Smooth muscle cell (in vitro differentiated cells): Measurements from ENCODE around the gene PIP5K1A. TPM values are rescaled to one million over a fixed set of nuclear protein-coding genes. Genes with fewer than 3 reads are reported as not detected.
A peak's percentile ranks its signal among the peaks of the same experiment; 100 is the strongest.

Experiments used
- DNase-seq: peaks from one replicate; lab custom pipeline; 2025; ENCODE audit not compliant: unreplicated experiment; lab: John Stamatoyannopoulos, UW
- H2AFZ ChIP-seq: fragments of 200-600 bp; sonication (generic); 2 replicates; pipeline ENCODE4 v1.6.0; 2016; ENCODE audit warnings: antibody characterized with exemption, low read depth, mild to moderate bottlenecking
- H3F3A ChIP-seq: fragments of 200-600 bp; sonication (generic); 2 replicates; pipeline ENCODE4 v1.6.0; 2017; ENCODE audit warnings: antibody characterized with exemption, low read depth
- H3K27ac ChIP-seq: fragments of 200-600 bp; sonication (generic); 2 replicates; pipeline ENCODE4 v1.5.1; 2016; ENCODE audit warnings: low read depth, mild to moderate bottlenecking
- H3K27me3 ChIP-seq: fragments of 200-600 bp; sonication (generic); 2 replicates; pipeline ENCODE4 v1.6.1; 2016; ENCODE audit warnings: low read depth, mild to moderate bottlenecking
- H3K36me3 ChIP-seq: fragments of 200-600 bp; sonication (generic); 2 replicates; pipeline ENCODE4 v1.5.1; 2016; ENCODE audit warnings: low read depth
- H3K4me1 ChIP-seq: fragments of 200-600 bp; sonication (generic); 2 replicates; pipeline ENCODE4 v1.5.1; 2016; ENCODE audit warnings: low read depth
- H3K4me2 ChIP-seq: fragments of 200-600 bp; sonication (generic); 2 replicates; pipeline ENCODE4 v1.6.0; 2016; ENCODE audit warnings: mild to moderate bottlenecking
- H3K4me3 ChIP-seq: fragments of 200-600 bp; sonication (generic); 2 replicates; pipeline ENCODE4 v1.5.1; 2016; ENCODE audit warnings: mild to moderate bottlenecking
- H3K79me2 ChIP-seq: fragments of 200-600 bp; sonication (generic); 2 replicates; pipeline ENCODE4 v1.6.0; 2016; ENCODE audit warnings: low read depth, mild to moderate bottlenecking
- H3K9ac ChIP-seq: fragments of 200-600 bp; sonication (generic); 2 replicates; pipeline ENCODE4 v1.6.0; 2016; ENCODE audit warnings: low read depth
- H3K9me3 ChIP-seq: fragments of 200-600 bp; sonication (generic); replicated peaks from 2 replicates; pipeline ENCODE4 v1.5.1; 2016; ENCODE audit warnings: low read depth
- H4K20me1 ChIP-seq: fragments of 200-600 bp; sonication (generic); 2 replicates; pipeline ENCODE4 v1.6.0; 2016; ENCODE audit warnings: low read depth
- WGBS: methylation state at CpG from one replicate; pipeline ENCODE4 v1.1.7; 2016; ENCODE audit warnings: low lambda C conversion rate; 5-methylcytosine and 5-hydroxymethylcytosine counted together
- polyA plus RNA-seq: library from polyadenylated mRNA; unstranded; fragments of >200 nt; fragmentation: Nextera tagmentation; extraction: Ambion mirVana; gene quantifications from 2 replicates; pipeline ENCODE4 v1.2.1, GENCODE V29; 2016
- total RNA-seq: library from RNA; depleted of rRNA; stranded (reverse); fragments of >200 nt; gene quantifications from 2 replicates; pipeline ENCODE4 v1.2.3, GENCODE V29; 2014
- TF ChIP-seq, protein P1 (sequence below): fragments of 200-600 bp; sonication (generic); IDR thresholded peaks from 2 replicates; pipeline ENCODE4 v1.5.1; 2017; ENCODE audit warnings: borderline replicate concordance, mild to moderate bottlenecking, antibody characterized with exemption; ENCODE audit not compliant: insufficient read depth, poor library complexity, severe bottlenecking

Gene PIP5K1A
- total and polyA plus RNA-seq, 2 experiments from 2014 or later, result 24.1 to 78.2 TPM

DNA sequence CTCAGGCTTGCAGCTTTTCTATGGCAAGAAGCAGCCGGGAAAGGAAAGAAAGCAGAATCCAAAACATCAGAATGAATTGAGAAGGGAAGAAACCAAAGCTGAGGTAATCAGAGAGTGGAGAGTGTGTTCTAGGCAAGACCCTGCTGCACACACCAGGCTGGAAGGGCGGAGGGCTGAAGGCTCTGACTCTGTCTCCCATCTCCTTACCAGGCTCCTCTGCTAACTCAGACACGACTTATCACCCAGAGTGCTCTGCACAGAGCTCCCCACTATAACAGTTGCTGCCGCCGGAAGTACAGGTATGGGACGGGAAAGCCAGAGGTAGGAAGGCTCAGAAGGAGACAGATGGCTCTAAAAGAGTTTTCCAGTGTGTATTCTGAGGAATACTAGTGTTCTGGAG is 31.2 kb upstream of the PIP5K1A start:
- no peaks in the 10 kb centered on the region for H3K9me3 ChIP-seq
- H3K27ac ChIP-seq, result peak overlapping the region; percentile 73
- H2AFZ ChIP-seq, result no peak overlapping the region
- TF ChIP-seq, protein P1, sequence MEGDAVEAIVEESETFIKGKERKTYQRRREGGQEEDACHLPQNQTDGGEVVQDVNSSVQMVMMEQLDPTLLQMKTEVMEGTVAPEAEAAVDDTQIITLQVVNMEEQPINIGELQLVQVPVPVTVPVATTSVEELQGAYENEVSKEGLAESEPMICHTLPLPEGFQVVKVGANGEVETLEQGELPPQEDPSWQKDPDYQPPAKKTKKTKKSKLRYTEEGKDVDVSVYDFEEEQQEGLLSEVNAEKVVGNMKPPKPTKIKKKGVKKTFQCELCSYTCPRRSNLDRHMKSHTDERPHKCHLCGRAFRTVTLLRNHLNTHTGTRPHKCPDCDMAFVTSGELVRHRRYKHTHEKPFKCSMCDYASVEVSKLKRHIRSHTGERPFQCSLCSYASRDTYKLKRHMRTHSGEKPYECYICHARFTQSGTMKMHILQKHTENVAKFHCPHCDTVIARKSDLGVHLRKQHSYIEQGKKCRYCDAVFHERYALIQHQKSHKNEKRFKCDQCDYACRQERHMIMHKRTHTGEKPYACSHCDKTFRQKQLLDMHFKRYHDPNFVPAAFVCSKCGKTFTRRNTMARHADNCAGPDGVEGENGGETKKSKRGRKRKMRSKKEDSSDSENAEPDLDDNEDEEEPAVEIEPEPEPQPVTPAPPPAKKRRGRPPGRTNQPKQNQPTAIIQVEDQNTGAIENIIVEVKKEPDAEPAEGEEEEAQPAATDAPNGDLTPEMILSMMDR, result no peak
- H3K36me3 ChIP-seq, result no peaks in the 10 kb centered on the region
- peak overlapping the region; percentile 96 for H3K4me2 ChIP-seq
- no peaks in the 10 kb centered on the region for H4K20me1 ChIP-seq
- peaks cover 10% of the 10 kb centered on the region for H3F3A ChIP-seq
- peaks cover 6% of the 10 kb centered on the region for H3K79me2 ChIP-seq
- peaks cover 12% of the 10 kb centered on the region for H3K4me1 ChIP-seq
- H3K9ac ChIP-seq, result peak overlapping the region; percentile 63
- no peak for DNase-seq
- no peaks in the 10 kb centered on the region for H3K27me3 ChIP-seq
- 94% methylated on average over 6 of the region's 6 CpGs for WGBS
- peak overlapping the region; percentile 60 for H3K4me3 ChIP-seq

GRCh38 chr1:151171190-151171589 is 27.2 kb upstream of the PIP5K1A start:
- Histone ChIP-seq H3K79me2 (peaks cover 6% of the 10 kb centered on the region), H3K9ac (no peak overlapping the region), H3F3A (peaks cover 10% of the 10 kb centered on the region), H3K27me3 (no peaks in the 10 kb centered on the region), H3K4me3 (no peak overlapping the region), H3K9me3 (no peaks in the 10 kb centered on the region), H3K27ac (no peak overlapping the region), H4K20me1 (no peaks in the 10 kb centered on the region), H3K36me3 (peaks cover 2% of the 10 kb centered on the region), H2AFZ (no peak overlapping the region), H3K4me2 (no peak overlapping the region), H3K4me1 (peaks cover 5% of the 10 kb centered on the region)
- 94% methylated on average over 5 of the region's 5 CpGs for WGBS
- TF ChIP-seq, protein P1, result no peak
- no peak for DNase-seq

GRCh38 chr1:151175041-151175741 is 23.2 kb upstream of the PIP5K1A start:
- Histone ChIP-seq H3K4me1 (no peaks in the 10 kb centered on the region), H3K4me3 (no peak overlapping the region), H4K20me1 (no peaks in the 10 kb centered on the region), H3K9me3 (no peaks in the 10 kb centered on the region), H3K4me2 (no peak overlapping the region), H3K9ac (no peak overlapping the region), H3K79me2 (no peaks in the 10 kb centered on the region), H3F3A (no peaks in the 10 kb centered on the region), H2AFZ (no peak overlapping the region), H3K27me3 (no peaks in the 10 kb centered on the region), H3K27ac (no peak overlapping the region), H3K36me3 (peaks cover 6% of the 10 kb centered on the region)
- TF ChIP-seq, protein P1, result no peak
- WGBS, result 95% methylated on average over 6 of the region's 6 CpGs
- no peak for DNase-seq

DNA sequence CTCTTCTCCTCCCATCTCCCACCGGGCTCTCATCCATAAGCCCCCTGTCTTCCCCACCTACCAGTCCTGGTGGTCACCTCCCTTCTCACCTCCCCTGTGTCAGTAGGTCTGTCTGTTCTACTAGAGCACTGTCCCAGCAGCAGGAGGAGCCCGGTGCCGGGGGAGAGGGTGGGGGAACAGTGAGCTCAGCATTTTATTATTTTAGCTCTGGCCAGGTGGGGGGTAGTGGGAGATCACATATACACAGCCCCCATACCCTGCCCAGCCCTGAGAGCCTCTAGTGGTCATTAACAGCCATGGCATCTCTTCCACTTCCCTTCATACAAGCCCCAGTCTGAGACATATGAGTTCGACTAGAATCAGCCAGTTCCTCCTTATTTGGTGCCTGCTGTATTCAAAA is 22.5 kb upstream of the PIP5K1A start, which contains the start of gene TMOD4:
Gene TMOD4 (minus strand): TSS at position 119 of the 400 bp plus-strand sequence. CDS start 1,106 bp downstream, outside the sequence.
- WGBS, result 90% methylated on average over 4 of the region's 4 CpGs
- H2AFZ ChIP-seq, result no peak within 1 kb of the TSS
- H3K4me2 ChIP-seq, result no peak within 1 kb of the TSS
- no peaks in the 10 kb centered on the region for H3K9me3 ChIP-seq
- no peaks in the 10 kb centered on the region for H3K27me3 ChIP-seq
- TF ChIP-seq, protein P1, result peak; percentile 33
- DNase-seq, result no peak
- H3K4me3 ChIP-seq, result no peak within 1 kb of the TSS
- no peak within 1 kb of the TSS for H3K9ac ChIP-seq
- no peak within 1 kb of the TSS for H3K27ac ChIP-seq
- H3K79me2 ChIP-seq, result no peaks in the 10 kb centered on the region
- no peaks in the 10 kb centered on the region for H3K4me1 ChIP-seq
- peaks cover 6% of the 10 kb centered on the region for H3K36me3 ChIP-seq
- no peaks in the 10 kb centered on the region for H4K20me1 ChIP-seq
- H3F3A ChIP-seq, result no peaks in the 10 kb centered on the region
